ENCODE data around the gene P2RX7. TPM values are rescaled to one million over a fixed set of nuclear protein-coding genes. Genes with fewer than 3 reads are reported as not detected.

P2RX7 gene
- total RNA-seq, 1 experiment from 2014 or later, result 0.23 TPM

- no TSS peak for BruUV-seq (replicated peaks)
- POLR2A ChIA-PET, result no interaction called here
- H3K27ac ChIP-seq (ENCODE audit: low read length), result no peak overlapping the region
- in situ Hi-C loops (cut with HindIII; ENCODE audit: low pct_unique_long_range_greater_than_20kb, low sequenced_read_pairs) (no loop called here), intact Hi-C loops (cut with micrococcal nuclease; ENCODE audit: unreplicated experiment) (no loop called here)
- TF ChIP-seq CTCF (IDR thresholded peaks at IDR 0.05), result no peak
- no peak for TF ChIP-seq TCF7L2 (IDR thresholded peaks at IDR 0.05; ENCODE audit: low read depth, low read length)
- no peak for TF ChIP-seq REST (IDR thresholded peaks at IDR 0.05; ENCODE audit: insufficient read depth in 1 of 2, low read depth in 2 of 2, low read length in 1 of 2)
- no peak for TF ChIP-seq POLR2AphosphoS5 (IDR thresholded peaks at IDR 0.05; ENCODE audit: low read depth, low read length)
- no peak for TF ChIP-seq SIN3A (IDR thresholded peaks at IDR 0.05; ENCODE audit: borderline replicate concordance, insufficient read depth, low read depth, low read length)
- H3K4me3 ChIP-seq (ENCODE audit: low read depth in 2 of 2, low read length in 2 of 2), result no peak overlapping the region
- CTCF ChIA-PET, result no interaction called here
- no peaks in the 10 kb centered on the region for H3K9me3 ChIP-seq (ENCODE audit: control insufficient read depth, insufficient read depth, low read depth, low read length)
- no peak for DNase-seq (ENCODE audit: low read depth, low spot score)
- H3K4me1 ChIP-seq (ENCODE audit: control insufficient read depth, insufficient read depth, low read length), result no peaks in the 10 kb centered on the region
- no peak for ATAC-seq
- H3K36me3 ChIP-seq (ENCODE audit: control insufficient read depth, insufficient read depth, low read length), result no peaks in the 10 kb centered on the region
- H3K27me3 ChIP-seq (ENCODE audit: control insufficient read depth, insufficient read depth, low read length), result no peaks in the 10 kb centered on the region
Observed at GRCh38 chr12:121114019-121114639, 18.5 kb upstream of the P2RX7 start.

- Histone ChIP-seq H3K9me3 (ENCODE audit: control insufficient read depth, insufficient read depth, low read depth, low read length) (no peaks in the 10 kb centered on the region), H3K27ac (ENCODE audit: low read length) (no peak overlapping the region), H3K4me1 (ENCODE audit: control insufficient read depth, insufficient read depth, low read length) (no peaks in the 10 kb centered on the region), H3K4me3 (ENCODE audit: low read depth in 2 of 2, low read length in 2 of 2) (no peak overlapping the region), H3K36me3 (ENCODE audit: control insufficient read depth, insufficient read depth, low read length) (no peaks in the 10 kb centered on the region), H3K27me3 (ENCODE audit: control insufficient read depth, insufficient read depth, low read length) (no peaks in the 10 kb centered on the region)
- POLR2A ChIA-PET, result no interaction called here
- CTCF ChIA-PET, result no interaction called here
- in situ Hi-C loops (cut with HindIII; ENCODE audit: low pct_unique_long_range_greater_than_20kb, low sequenced_read_pairs) (no loop called here), intact Hi-C loops (cut with micrococcal nuclease; ENCODE audit: unreplicated experiment) (no loop called here)
- ATAC-seq (no peak), DNase-seq (ENCODE audit: low read depth, low spot score) (no peak)
- TF ChIP-seq CTCF (IDR thresholded peaks at IDR 0.05) (no peak), REST (IDR thresholded peaks at IDR 0.05; ENCODE audit: insufficient read depth in 1 of 2, low read depth in 2 of 2, low read length in 1 of 2) (no peak), SIN3A (IDR thresholded peaks at IDR 0.05; ENCODE audit: borderline replicate concordance, insufficient read depth, low read depth, low read length) (no peak), POLR2AphosphoS5 (IDR thresholded peaks at IDR 0.05; ENCODE audit: low read depth, low read length) (no peak), TCF7L2 (IDR thresholded peaks at IDR 0.05; ENCODE audit: low read depth, low read length) (no peak)
- no TSS peak for BruUV-seq (replicated peaks)
Observed at GRCh38 chr12:121114806-121115205, 17.9 kb upstream of the P2RX7 start.

All from Panc1 (cell line).